Fibroblast of lung (primary cell): ENCODE results near the gene ADGRF3. TPM values are rescaled to one million over a fixed set of nuclear protein-coding genes. Genes with fewer than 3 reads are reported as not detected.
"Not testable (repeated sequence)": the region's sequence is repeated elsewhere in the genome, so short reads cannot be mapped to it uniquely, and the experiment has no call there.

Experiments
- DNase-seq, 2 donors: peaks; one replicate each; pipeline versions ENCODE4 v3.0.0 to v3.0.0-alpha.2; 2010; ENCODE audit warnings: low read depth in 2 of 2
- H2AFZ ChIP-seq: 2 replicates; pipeline ENCODE4 v1.5.1; 2012; ENCODE audit warnings: low read length, control low read depth, inconsistent platforms
- H3K27ac ChIP-seq: 2 replicates; pipeline ENCODE4 v1.5.1; 2011; ENCODE audit warnings: low read length, control low read depth; ENCODE audit not compliant: insufficient read depth
- H3K27me3 ChIP-seq: 2 replicates; pipeline ENCODE4 v1.5.1; 2011; ENCODE audit warnings: mild to moderate bottlenecking, low read length; ENCODE audit not compliant: control insufficient read depth, insufficient read depth
- H3K36me3 ChIP-seq: 2 replicates; pipeline ENCODE4 v1.5.1; 2011; ENCODE audit warnings: low read length; ENCODE audit not compliant: control insufficient read depth, insufficient read depth
- H3K4me1 ChIP-seq: 2 replicates; pipeline ENCODE4 v1.5.1; 2011; ENCODE audit warnings: low read length; ENCODE audit not compliant: control insufficient read depth, insufficient read depth; ENCODE audit errors: extremely low read depth
- H3K4me2 ChIP-seq: 2 replicates; pipeline ENCODE4 v1.5.1; 2011; ENCODE audit warnings: low read length, control low read depth; ENCODE audit not compliant: insufficient read depth; ENCODE audit errors: extremely low read depth
- H3K4me3 ChIP-seq, 4 experiments: fragments of 200-600 bp in 1 of 4; sonication (generic) in 1 of 4; replicated peaks in 1 of 4; 2 replicates each; pipeline ENCODE4 v1.5.1; 2011 to 2016; ENCODE audit warnings: low read length in 4 of 4, low read depth in 3 of 4, mild to moderate bottlenecking in 3 of 4, control low read depth in 2 of 4, inconsistent platforms in 1 of 4, mixed read lengths in 1 of 4; ENCODE audit not compliant: insufficient read depth in 1 of 4; ENCODE audit errors: control extremely low read depth in 1 of 4
- H3K79me2 ChIP-seq: 2 replicates; pipeline ENCODE4 v1.5.1; 2012; ENCODE audit warnings: mild to moderate bottlenecking, low read length, inconsistent platforms; ENCODE audit not compliant: control insufficient read depth, insufficient read depth
- H3K9ac ChIP-seq: 2 replicates; pipeline ENCODE4 v1.5.1; 2011; ENCODE audit warnings: mild to moderate bottlenecking, low read length, control low read depth; ENCODE audit not compliant: insufficient read depth
- H3K9me3 ChIP-seq: 2 replicates; pipeline ENCODE4 v1.5.1; 2012; ENCODE audit warnings: low read depth, low read length; ENCODE audit not compliant: control insufficient read depth, insufficient read depth
- H4K20me1 ChIP-seq: 2 replicates; pipeline ENCODE4 v1.5.1; 2011; ENCODE audit warnings: low read length; ENCODE audit not compliant: control insufficient read depth, insufficient read depth; ENCODE audit errors: extremely low read depth
- CTCF ChIP-seq, 2 donors: IDR thresholded peaks in 1 of 2; conservative IDR thresholded peaks in 1 of 2; 1 replicate in 1 of 2; 2 replicates in 1 of 2; pipeline ENCODE4 v1.5.1; 2011 to 2012; ENCODE audit warnings: low read length in 2 of 2, control low read depth in 1 of 2, inconsistent platforms in 1 of 2, low read depth in 1 of 2, mild to moderate bottlenecking in 1 of 2
- EZH2 ChIP-seq: IDR thresholded peaks from 2 replicates; pipeline ENCODE4 v1.5.1; 2012; ENCODE audit warnings: low read length, control low read depth, mild to moderate bottlenecking; ENCODE audit errors: missing control alignments
- polyA plus RNA-seq, 2 donors: library from polyadenylated mRNA; depleted of rRNA in 1 of 2; stranded (reverse) in 1 of 2; unstranded in 1 of 2; fragments of >200 nt; gene quantifications; 2 replicates each; pipeline ENCODE4 v1.2.1, GENCODE V29; 2011 to 2012; ENCODE audit warnings: missing spikeins in 1 of 2
- total RNA-seq: library from RNA; depleted of rRNA; stranded (reverse); fragments of >200 nt; gene quantifications from 2 replicates; pipeline ENCODE4 v1.2.1, GENCODE V29; 2014

ADGRF3 gene
- total and polyA plus RNA-seq, 2 donors (not counting 1 experiment from before 2014, with no cell fraction given): under 0.01 to 0.06 TPM

DNA sequence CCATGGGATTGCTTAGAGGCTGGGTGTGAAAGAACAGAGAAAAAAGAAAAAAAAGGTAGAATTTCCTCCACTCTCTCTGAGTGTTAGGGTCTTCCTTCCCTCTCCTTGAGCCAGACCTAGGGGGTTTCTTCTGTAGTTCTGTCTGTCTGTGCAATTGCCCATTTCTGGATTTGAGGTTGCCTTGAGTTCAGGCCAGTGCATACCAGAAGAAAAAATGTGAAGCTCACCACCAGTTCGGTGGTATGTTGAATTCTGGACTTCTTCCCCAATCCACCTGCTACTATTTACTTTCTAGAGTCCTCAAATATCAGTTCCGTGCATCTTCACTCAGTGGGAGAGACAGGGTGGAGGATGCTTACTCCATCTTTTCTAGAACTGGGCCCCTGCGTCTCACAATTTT, 16.0 kb downstream of the ADGRF3 start:
- Histone ChIP-seq H4K20me1 (no peaks in the 10 kb centered on the region), H3K79me2 (no peaks in the 10 kb centered on the region), H2AFZ (no peak overlapping the region), H3K27me3 (no peaks in the 10 kb centered on the region), H3K27ac (no peak overlapping the region), H3K36me3 (no peaks in the 10 kb centered on the region), H3K9ac (no peak overlapping the region), H3K4me2 (no peak overlapping the region), H3K4me1 (peaks cover 2% of the 10 kb centered on the region), H3K4me3 (no peak overlapping the region), H3K9me3 (no peaks in the 10 kb centered on the region)
- peak in 1 of 2 donors; percentile 36 for DNase-seq
- TF ChIP-seq CTCF (conservative IDR thresholded peaks at IDR 0.05 in 1 of 2, IDR thresholded peaks at IDR 0.05 in 1 of 2; ENCODE audit: low read depth in 1 of 2, low read length in 2 of 2) (no peak), EZH2 (no peak)

- Histone ChIP-seq H3K4me1 (peaks cover 2% of the 10 kb centered on the region), H3K36me3 (no peaks in the 10 kb centered on the region), H3K4me3 (no peak overlapping the region), H3K27me3 (no peaks in the 10 kb centered on the region), H4K20me1 (no peaks in the 10 kb centered on the region), H3K9ac (no peak overlapping the region), H3K27ac (no peak overlapping the region), H3K79me2 (no peaks in the 10 kb centered on the region), H3K4me2 (peak overlapping the region; percentile 5), H2AFZ (no peak overlapping the region), H3K9me3 (no peaks in the 10 kb centered on the region)
- DNase-seq: peak; percentile 77 to 86
- TF ChIP-seq EZH2 (no peak), CTCF (conservative IDR thresholded peaks at IDR 0.05 in 1 of 2, IDR thresholded peaks at IDR 0.05 in 1 of 2; ENCODE audit: low read depth in 1 of 2, low read length in 2 of 2) (peak; percentile 86 to 96)
These were observed 16.5 kb downstream of the ADGRF3 start for GRCh38 chr2:26330114-26330549.

DNA sequence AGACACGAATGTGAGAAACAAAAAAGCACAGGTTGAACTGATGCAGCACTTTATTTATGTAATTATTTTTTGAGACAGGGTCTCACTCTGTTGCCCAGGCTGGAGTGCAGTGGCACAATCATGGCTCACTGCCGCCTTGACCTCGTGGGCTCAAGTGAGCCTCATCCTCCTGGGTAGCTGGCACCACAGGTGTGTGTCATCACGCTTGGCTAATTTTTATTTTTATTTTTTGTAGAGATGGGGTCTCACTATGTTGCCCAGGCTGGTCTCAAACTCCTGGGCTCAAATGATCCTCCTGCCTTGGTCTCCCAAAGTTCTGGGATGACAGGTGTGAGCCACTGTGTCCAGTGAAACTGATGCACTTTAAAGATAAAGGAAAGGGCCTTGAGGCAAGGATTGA, 17.5 kb downstream of the ADGRF3 start:
- DNase-seq, H3K36me3 ChIP-seq, H3K4me3 ChIP-seq: not testable (repeated sequence)

More for the DNA sequence above, 17.5 kb downstream of the ADGRF3 start:
- H2AFZ ChIP-seq, H3K9me3 ChIP-seq, H3K79me2 ChIP-seq, H3K27me3 ChIP-seq, H3K4me2 ChIP-seq, H3K4me1 ChIP-seq, H3K9ac ChIP-seq, H3K27ac ChIP-seq, H4K20me1 ChIP-seq: not testable (repeated sequence)
